K562 (cell line): ENCODE data around the gene ADGRL3.

ENCODE experiments used
- CTCF ChIP-seq, 3 experiments: IDR thresholded peaks in 2 of 3; conservative IDR thresholded peaks in 1 of 3; 2 replicates each; pipeline ENCODE4 v1.5.1; 2011 to 2012; ENCODE audit warnings: low read length in 3 of 3, mild to moderate bottlenecking in 3 of 3, control low read depth in 2 of 3, improper control_type of control experiment in 1 of 3, inconsistent platforms in 1 of 3, low read depth in 1 of 3, mixed read lengths in 1 of 3, moderate library complexity in 1 of 3; ENCODE audit not compliant: insufficient read depth in 2 of 3
- EZH2 ChIP-seq: IDR thresholded peaks from 2 replicates; pipeline ENCODE4 v1.6.1; 2012; ENCODE audit warnings: low read depth, mild to moderate bottlenecking, inconsistent platforms, low read length, borderline replicate concordance
- IRF1 ChIP-seq: sonication (generic); formaldehyde crosslinking; IDR thresholded peaks from 2 replicates; pipeline ENCODE4 v1.8.0; 2022; ENCODE audit warnings: missing genetic modification reagents, mild to moderate bottlenecking, borderline replicate concordance
- KAT2B ChIP-seq: IDR thresholded peaks from one replicate; pipeline ENCODE4 v1.6.1; 2012; ENCODE audit warnings: low read depth, mild to moderate bottlenecking, control low read depth, inconsistent platforms, low read length, moderate library complexity
- KLF16 ChIP-seq: IDR thresholded peaks from 2 replicates; pipeline ENCODE4 v1.6.1; 2016; ENCODE audit warnings: antibody characterized with exemption
- NFIC ChIP-seq: fragments of 450-650 bp; IDR thresholded peaks from 2 replicates; pipeline ENCODE4 v1.6.1; 2017; ENCODE audit warnings: mild to moderate bottlenecking, inconsistent platforms
- NRF1 ChIP-seq, 2 experiments: fragments of 450-650 bp; IDR thresholded peaks in 1 of 2; conservative IDR thresholded peaks in 1 of 2; 2 replicates each; pipeline ENCODE4 v1.6.1; 2014; ENCODE audit warnings: mild to moderate bottlenecking in 2 of 2
- POLR2AphosphoS5 ChIP-seq: IDR thresholded peaks from 2 replicates; pipeline ENCODE4 v1.6.1; 2011; ENCODE audit warnings: mild to moderate bottlenecking, low read depth, low read length, moderate library complexity; ENCODE audit not compliant: control insufficient read depth, insufficient read depth
- RAD21 ChIP-seq, 2 experiments: fragments of 250-450 bp in 1 of 2; fragments of 450-650 bp in 1 of 2; sonication (Bioruptor Pico) in 1 of 2; formaldehyde crosslinking in 1 of 2; IDR thresholded peaks in 1 of 2; conservative IDR thresholded peaks in 1 of 2; 2 replicates each; pipeline versions ENCODE4 v1.4.0 to v1.8.0; 2020 to 2022; ENCODE audit warnings: mild to moderate bottlenecking in 2 of 2, moderate library complexity in 1 of 2
- TBL1XR1 ChIP-seq, 2 experiments: IDR thresholded peaks; 2 replicates each; pipeline ENCODE4 v1.6.1; 2012; ENCODE audit warnings: improper control_type of control experiment in 2 of 2, low read length in 2 of 2, mild to moderate bottlenecking in 1 of 2
- ZBTB17 ChIP-seq: fragments of 450-650 bp; formaldehyde crosslinking; IDR thresholded peaks from 2 replicates; pipeline ENCODE4 v1.4.0; 2020; ENCODE audit warnings: mild to moderate bottlenecking
- ZBTB26 ChIP-seq: fragments of 450-650 bp; formaldehyde crosslinking; IDR thresholded peaks from 2 replicates; pipeline ENCODE4 v1.4.0; 2022; ENCODE audit warnings: missing genetic modification characterization
- ZBTB33 ChIP-seq: sonication (generic); formaldehyde crosslinking; IDR thresholded peaks from 2 replicates; pipeline ENCODE4 v1.8.1; 2023; ENCODE audit warnings: mild to moderate bottlenecking, missing genetic modification reagents
- ZNF512 ChIP-seq: IDR thresholded peaks from 2 replicates; pipeline ENCODE4 v1.6.1; 2016; ENCODE audit warnings: missing genetic modification characterization, missing compliant biosample characterization

GRCh38 chr4:61294936-61295335 lies 94.8 kb downstream of the ADGRL3 start:
- no peak for TF ChIP-seq IRF1
- TF ChIP-seq RAD21 (CRISPR knock-in tag; conservative IDR thresholded peaks at IDR 0.05 in 1 of 2, IDR thresholded peaks at IDR 0.05 in 1 of 2) = no peak
- no peak for TF ChIP-seq TBL1XR1 (IDR thresholded peaks at IDR 0.05; ENCODE audit: low read length in 2 of 2)
- no peak for TF ChIP-seq KLF16
- no peak for TF ChIP-seq ZNF512 (tag)
- no peak for TF ChIP-seq ZBTB33 (CRISPR knock-in tag)
- TF ChIP-seq ZBTB26 = no peak
- no peak for TF ChIP-seq EZH2
- no peak for TF ChIP-seq POLR2AphosphoS5
- TF ChIP-seq NRF1 (conservative IDR thresholded peaks at IDR 0.05 in 1 of 2, IDR thresholded peaks at IDR 0.05 in 1 of 2) = no peak
- no peak for TF ChIP-seq NFIC
- TF ChIP-seq ZBTB17 (CRISPR knock-in tag) = no peak
- no peak for TF ChIP-seq KAT2B
- TF ChIP-seq CTCF (IDR thresholded peaks at IDR 0.05 in 2 of 3, conservative IDR thresholded peaks at IDR 0.05 in 1 of 3; ENCODE audit: insufficient read depth in 2 of 3, low read depth in 1 of 3, low read length in 3 of 3) = no peak
